ENCODE results near the gene SLC5A10.
"Not testable (repeated sequence)": the region's sequence is repeated elsewhere in the genome, so short reads cannot be mapped to it uniquely, and the experiment has no call there.

SLC5A10 gene

DNA sequence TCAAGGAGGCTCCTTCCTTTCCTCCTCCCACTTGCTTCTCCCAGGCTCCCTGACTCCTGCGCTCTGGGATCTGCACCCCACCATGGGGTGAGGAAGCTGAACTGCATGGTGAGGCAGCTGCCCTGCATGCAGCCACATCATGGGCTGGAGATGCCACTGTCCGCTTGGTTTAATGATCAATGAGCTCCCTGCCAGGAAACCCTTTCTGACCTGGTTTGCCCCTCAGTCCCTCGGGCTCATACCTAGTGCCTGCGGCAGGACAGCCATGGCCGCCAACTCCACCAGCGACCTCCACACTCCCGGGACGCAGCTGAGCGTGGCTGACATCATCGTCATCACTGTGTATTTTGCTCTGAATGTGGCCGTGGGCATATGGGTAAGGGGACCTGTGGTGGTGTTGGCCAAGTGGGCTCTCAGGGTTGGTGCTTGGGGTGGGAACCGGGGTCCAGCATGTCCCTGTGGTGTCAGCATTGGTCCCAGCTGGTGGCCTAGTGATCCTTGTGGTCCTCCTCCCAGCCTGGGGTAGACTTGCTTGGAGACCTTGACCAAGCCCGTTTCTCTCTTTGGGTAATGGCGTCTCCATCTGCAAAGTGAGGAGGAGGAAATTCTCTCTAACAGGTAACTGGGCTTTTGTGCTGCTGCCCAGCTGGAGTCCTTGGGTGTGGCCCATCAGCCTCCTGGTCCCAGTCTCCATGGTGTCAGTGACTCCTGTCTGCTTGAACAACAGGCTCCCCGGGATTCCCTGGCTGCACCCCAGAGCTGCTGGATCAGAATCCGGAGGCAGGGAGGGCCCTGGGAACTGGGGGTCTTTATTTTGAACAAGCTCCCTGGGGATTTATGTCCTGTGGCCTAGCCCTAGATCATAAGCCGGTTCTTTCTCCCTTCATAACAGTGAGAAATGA, at the start of gene SLC5A10:
TSS of gene SLC5A10 (plus strand) at position 225 of the 902 bp plus-strand sequence. CDS start at position 266, 41 bp downstream.
- no peak for DNase-seq
- H3K27ac Mint-ChIP-seq: no peak within 1 kb of the TSS
- no peaks in the 10 kb centered on the region for H3K27me3 Mint-ChIP-seq
- no peaks in the 10 kb centered on the region for H3K9me3 Mint-ChIP-seq
- no peak within 1 kb of the TSS for H3K4me3 Mint-ChIP-seq
- peaks cover 21% of the 10 kb centered on the region for H3K4me1 Mint-ChIP-seq
- ATAC-seq: no peak

DNA sequence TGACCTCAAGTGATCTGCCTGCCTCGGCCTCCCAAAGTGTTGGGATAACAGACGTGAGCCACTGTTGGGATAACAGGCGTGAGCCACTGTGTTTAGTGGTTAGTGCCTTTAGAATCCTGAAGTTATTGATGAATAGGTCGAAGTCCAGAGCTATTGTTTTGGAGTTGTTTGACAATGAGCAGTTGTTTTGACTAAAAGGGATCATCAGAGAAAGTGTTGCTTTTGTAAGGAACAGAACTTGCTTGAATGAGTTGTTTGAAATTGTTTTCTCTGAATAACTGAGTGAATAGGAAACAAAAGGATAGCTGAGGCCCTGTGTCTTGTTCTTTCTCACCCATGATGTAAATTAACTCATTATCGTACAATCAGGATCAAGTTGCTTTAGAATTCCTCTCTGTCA, 47.5 kb upstream of the SLC5A10 start:
- H3K27ac Mint-ChIP-seq: no peak overlapping the region
- no peak for DNase-seq
- H3K4me3 Mint-ChIP-seq: no peak overlapping the region
- ATAC-seq: no peak
- H3K4me1 Mint-ChIP-seq: peaks cover 37% of the 10 kb centered on the region
- no peaks in the 10 kb centered on the region for H3K27me3 Mint-ChIP-seq
- H3K9me3 Mint-ChIP-seq: no peaks in the 10 kb centered on the region

DNA sequence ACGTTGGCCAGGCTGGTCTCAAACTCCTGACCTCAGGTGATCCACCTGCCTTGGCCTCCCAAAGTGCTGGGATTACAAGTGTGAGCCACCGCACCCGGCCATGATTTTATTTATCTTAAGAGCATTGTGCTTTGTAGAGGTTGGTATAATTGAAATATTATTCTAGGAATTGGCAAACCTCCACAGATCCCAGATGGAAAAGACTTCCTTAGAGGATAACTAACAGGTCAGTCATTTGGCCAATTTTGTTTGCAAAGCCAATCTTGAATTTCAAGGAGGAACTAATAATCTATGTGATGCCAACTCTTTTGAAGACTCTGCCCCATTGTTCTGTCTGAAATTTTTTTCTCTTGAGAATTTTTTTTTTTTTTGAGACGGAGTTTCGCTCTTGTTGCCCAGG, 46.7 kb upstream of the SLC5A10 start:
- Mint-ChIP-seq H3K27me3 (no peaks in the 10 kb centered on the region), H3K4me1 (peaks cover 36% of the 10 kb centered on the region), H3K9me3 (no peaks in the 10 kb centered on the region), H3K27ac (no peak overlapping the region), H3K4me3 (no peak overlapping the region)
- ATAC-seq (no peak), DNase-seq (no peak)

DNA sequence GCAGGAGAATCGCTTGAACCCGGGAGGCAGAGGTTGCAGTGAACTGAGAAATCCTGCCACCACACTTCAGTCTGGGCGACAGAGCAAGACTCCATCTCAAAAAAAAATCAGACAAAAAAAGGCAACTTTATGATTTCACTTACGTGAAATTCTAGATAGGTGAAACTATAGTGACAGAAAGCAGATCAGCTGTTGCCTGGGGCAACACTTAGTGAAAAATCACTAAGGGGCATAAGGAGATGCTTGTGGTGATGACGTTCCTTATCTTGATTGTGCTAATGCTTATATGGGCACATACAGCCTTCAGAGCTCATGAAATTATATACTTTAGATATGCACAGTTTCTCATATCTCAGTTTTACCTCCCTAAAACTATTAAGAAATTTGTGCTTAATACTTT, 41.6 kb upstream of the SLC5A10 start:
- Mint-ChIP-seq H3K27ac (peak overlapping the region in 1 of 2 donors; percentile 9), H3K27me3 (no peaks in the 10 kb centered on the region), H3K9me3 (no peaks in the 10 kb centered on the region), H3K4me1 (peaks cover 5% of the 10 kb centered on the region), H3K4me3 (no peak overlapping the region)
- no peak for DNase-seq
- ATAC-seq: no peak

DNA sequence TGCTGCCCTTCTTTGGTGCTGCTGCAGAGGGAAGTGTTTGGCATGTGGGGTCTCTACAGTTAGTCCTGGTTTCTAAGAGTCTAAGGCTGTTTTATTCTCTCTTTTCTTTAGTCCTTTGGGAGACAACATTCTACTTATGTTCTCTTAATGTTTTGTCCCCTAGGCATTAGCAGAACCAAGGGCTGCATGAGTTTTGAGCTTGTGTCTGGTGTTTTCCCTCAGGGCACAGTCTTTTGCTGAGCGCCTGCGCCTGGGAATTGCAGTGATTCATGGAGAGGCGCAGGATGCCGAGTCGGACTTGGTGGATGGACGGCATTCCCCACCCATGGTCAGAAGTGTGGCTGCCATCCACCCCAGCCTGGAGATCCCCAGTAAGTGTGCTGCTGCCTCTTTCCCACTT, 41.1 kb upstream of the SLC5A10 start:
- Mint-ChIP-seq H3K9me3 (no peaks in the 10 kb centered on the region), H3K4me1 (peaks cover 5% of the 10 kb centered on the region), H3K4me3 (no peak overlapping the region), H3K27me3 (no peaks in the 10 kb centered on the region), H3K27ac (no peak overlapping the region)
- DNase-seq (no peak), ATAC-seq (no peak)

GRCh38 chr17:18916816-18917500, 35.0 kb upstream of the SLC5A10 start:
- Mint-ChIP-seq H3K4me3 (no peak overlapping the region), H3K4me1 (peaks cover 53% of the 10 kb centered on the region)
- no peak for ATAC-seq

DNA sequence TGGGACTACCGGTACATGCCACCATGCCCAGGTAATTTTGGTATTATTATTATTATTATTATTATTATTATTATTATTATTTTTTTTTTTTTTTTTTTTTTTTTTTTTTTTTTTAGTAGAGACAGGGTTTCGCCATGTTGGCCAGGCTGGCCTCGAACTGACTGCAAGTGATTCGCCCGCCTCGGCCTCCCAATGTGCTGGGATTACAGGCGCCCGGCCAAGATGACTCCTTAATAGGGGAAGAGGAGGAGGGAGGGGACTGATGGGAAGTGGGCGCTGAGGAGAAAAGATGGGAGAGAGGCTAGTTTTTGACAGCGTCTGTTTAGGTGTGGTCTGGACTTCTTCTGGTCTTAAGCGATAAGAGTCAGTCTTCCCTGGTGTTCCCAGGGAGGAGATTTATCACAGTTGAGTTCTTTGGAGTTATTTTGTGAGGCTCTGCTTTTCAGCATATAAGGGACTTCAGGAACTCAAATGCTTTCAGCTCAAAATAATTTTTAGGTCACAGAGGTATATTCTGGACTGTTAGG, 34.4 kb upstream of the SLC5A10 start:
- no peak overlapping the region for H3K27ac Mint-ChIP-seq
- no peak for DNase-seq
- H3K27me3 Mint-ChIP-seq: no peaks in the 10 kb centered on the region
- H3K4me3 Mint-ChIP-seq: no peak overlapping the region
- H3K9me3 Mint-ChIP-seq: no peaks in the 10 kb centered on the region
- no peak for ATAC-seq
- peaks cover 57% of the 10 kb centered on the region for H3K4me1 Mint-ChIP-seq

More at GRCh38 chr17:18916816-18917500, 35.0 kb upstream of the SLC5A10 start:
- peak overlapping the region in 1 of 2 donors; percentile 16 for H3K27ac Mint-ChIP-seq
- no peaks in the 10 kb centered on the region for H3K9me3 Mint-ChIP-seq
- no peak for DNase-seq
- H3K27me3 Mint-ChIP-seq: no peaks in the 10 kb centered on the region

- H3K4me3 Mint-ChIP-seq: peak overlapping the region in 1 of 2 donors; percentile 6
- ATAC-seq: no peak
- H3K9me3 Mint-ChIP-seq: no peaks in the 10 kb centered on the region
- H3K27me3 Mint-ChIP-seq: no peaks in the 10 kb centered on the region
- no peak overlapping the region for H3K27ac Mint-ChIP-seq
- peaks cover 67% of the 10 kb centered on the region for H3K4me1 Mint-ChIP-seq
- DNase-seq: no peak
These were observed 32.0 kb upstream of the SLC5A10 start for GRCh38 chr17:18919963-18920362.

GRCh38 chr17:18920911-18921441, 31.0 kb upstream of the SLC5A10 start:
- Mint-ChIP-seq H3K4me1 (peaks cover 75% of the 10 kb centered on the region), H3K9me3 (no peaks in the 10 kb centered on the region), H3K27me3 (no peaks in the 10 kb centered on the region), H3K27ac (no peak overlapping the region), H3K4me3 (peak overlapping the region; percentile 62 to 65)
- DNase-seq (no peak), ATAC-seq (peak; percentile 48)

DNA sequence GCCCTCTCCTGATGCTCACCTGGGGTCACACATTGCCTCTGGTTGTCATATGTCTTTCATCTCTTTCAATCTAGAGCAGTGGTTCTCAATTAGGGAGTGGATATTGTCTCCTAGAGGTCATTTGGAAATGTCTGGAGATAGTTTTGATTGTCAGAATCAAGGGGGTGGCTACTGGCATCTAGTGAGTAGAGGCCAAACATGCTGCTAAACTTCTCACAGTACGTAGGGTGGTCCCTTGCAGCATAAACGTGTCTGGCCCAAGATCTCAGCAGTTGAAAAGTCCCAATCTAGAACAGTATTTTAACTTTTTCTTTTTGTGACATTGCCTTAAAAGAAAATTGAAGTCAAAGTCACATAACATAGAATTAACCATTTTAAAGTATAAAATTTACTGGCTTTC, 30.5 kb upstream of the SLC5A10 start:
- peaks cover 74% of the 10 kb centered on the region for H3K4me1 Mint-ChIP-seq
- no peaks in the 10 kb centered on the region for H3K27me3 Mint-ChIP-seq
- no peak for ATAC-seq
- DNase-seq: no peak
- no peaks in the 10 kb centered on the region for H3K9me3 Mint-ChIP-seq
- H3K27ac Mint-ChIP-seq: peak overlapping the region in 1 of 2 donors; percentile 75
- peak overlapping the region; percentile 62 to 65 for H3K4me3 Mint-ChIP-seq

GRCh38 chr17:18921912-18922451, 30.0 kb upstream of the SLC5A10 start:
- H3K27ac Mint-ChIP-seq: peak overlapping the region; percentile 7 to 75
- ATAC-seq: peak; percentile 82
- H3K4me3 Mint-ChIP-seq: peak overlapping the region; percentile 62 to 65
- peak in 1 of 2 donors; percentile 34 for DNase-seq
- H3K27me3 Mint-ChIP-seq: no peaks in the 10 kb centered on the region
- H3K9me3 Mint-ChIP-seq: no peaks in the 10 kb centered on the region
- peaks cover 69% of the 10 kb centered on the region for H3K4me1 Mint-ChIP-seq

- not testable (repeated sequence) for H3K4me3 Mint-ChIP-seq, DNase-seq, H3K27ac Mint-ChIP-seq, ATAC-seq, H3K9me3 Mint-ChIP-seq, H3K27me3 Mint-ChIP-seq
- H3K4me1 Mint-ChIP-seq: peaks cover 63% of the 10 kb centered on the region
These were observed 29.4 kb upstream of the SLC5A10 start for GRCh38 chr17:18922596-18922995.

DNA sequence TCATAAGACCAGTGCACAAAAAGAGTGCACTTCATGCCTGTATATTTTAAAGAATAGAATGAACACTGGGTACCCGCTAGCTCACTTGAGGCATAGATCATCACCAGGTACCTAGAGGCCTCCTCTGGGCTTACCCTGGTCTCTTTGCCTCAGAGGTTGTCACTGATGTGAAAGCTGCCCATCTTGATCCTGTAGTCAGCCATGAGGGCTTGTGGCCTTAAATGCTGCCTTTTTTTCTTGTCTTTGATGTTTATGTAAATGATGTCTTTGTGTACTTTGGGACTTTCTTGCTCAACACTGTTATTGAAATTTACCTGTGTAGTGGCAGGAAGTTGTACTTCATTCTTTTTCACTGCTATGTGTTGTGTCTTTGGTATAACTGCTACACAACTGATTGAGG, 26.8 kb upstream of the SLC5A10 start:
- ATAC-seq: peak; percentile 49
- H3K9me3 Mint-ChIP-seq: no peaks in the 10 kb centered on the region
- DNase-seq: no peak
- H3K4me3 Mint-ChIP-seq: no peak overlapping the region
- no peaks in the 10 kb centered on the region for H3K27me3 Mint-ChIP-seq
- peak overlapping the region in 1 of 2 donors; percentile 9 for H3K27ac Mint-ChIP-seq
- peaks cover 40% of the 10 kb centered on the region for H3K4me1 Mint-ChIP-seq

- no peak overlapping the region for H3K27ac Mint-ChIP-seq
- no peaks in the 10 kb centered on the region for H3K9me3 Mint-ChIP-seq
- H3K27me3 Mint-ChIP-seq: no peaks in the 10 kb centered on the region
- H3K4me1 Mint-ChIP-seq: peaks cover 32% of the 10 kb centered on the region
- ATAC-seq: no peak
- no peak for DNase-seq
- H3K4me3 Mint-ChIP-seq: no peak overlapping the region
These were observed 23.3 kb upstream of the SLC5A10 start for GRCh38 chr17:18928628-18929125.

GRCh38 chr17:18932360-18933055, 19.5 kb upstream of the SLC5A10 start:
- H3K9me3 Mint-ChIP-seq: no peaks in the 10 kb centered on the region
- H3K27ac Mint-ChIP-seq: peak overlapping the region in 1 of 2 donors; percentile 27
- no peak overlapping the region for H3K4me3 Mint-ChIP-seq
- ATAC-seq (peak; percentile 88), DNase-seq (peak in 1 of 2 donors; percentile 19)
- peaks cover 19% of the 10 kb centered on the region for H3K4me1 Mint-ChIP-seq
- no peaks in the 10 kb centered on the region for H3K27me3 Mint-ChIP-seq
